Body of pancreas (tissue), 4 donors: ENCODE measurements around the gene TANC1.

Source experiments
- POLR2A ChIP-seq, 3 donors: fragments of 450-650 bp; IDR thresholded peaks; one replicate each; pipeline ENCODE4 v1.6.1; 2016; ENCODE audit warnings: antibody characterized with exemption in 3 of 3, mild to moderate bottlenecking in 2 of 3
- TF ChIP-seq, protein P1 (sequence below), 7 experiments: fragments of 450-650 bp in 4 of 7; fragments of 200-600 bp in 3 of 7; sonication (generic) in 3 of 7; IDR thresholded peaks; one replicate each; pipeline ENCODE4 v1.5.1; 2016 to 2019; ENCODE audit warnings: antibody characterized with exemption in 7 of 7

DNA sequence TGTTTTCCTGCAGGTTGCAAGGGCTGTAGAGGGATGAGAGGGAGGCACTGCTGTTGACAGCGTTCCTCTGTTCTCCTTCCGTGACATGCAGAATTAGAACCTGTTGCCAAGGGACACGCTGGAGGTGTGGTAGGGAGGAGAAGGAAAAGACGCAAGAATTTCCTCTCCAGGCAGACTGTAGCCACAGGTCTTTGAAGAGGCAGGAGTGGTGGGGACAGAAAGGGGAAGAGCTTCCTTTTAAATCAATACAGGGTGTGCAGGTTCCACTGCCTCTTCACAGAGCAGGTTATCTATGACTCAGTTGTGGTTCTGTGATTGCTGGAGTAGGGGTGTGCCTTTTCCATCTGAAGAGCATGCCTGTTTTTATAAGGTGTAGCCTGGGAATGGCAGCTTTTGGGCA lies 185.0 kb downstream of the TANC1 start:
- TF ChIP-seq, protein P1, sequence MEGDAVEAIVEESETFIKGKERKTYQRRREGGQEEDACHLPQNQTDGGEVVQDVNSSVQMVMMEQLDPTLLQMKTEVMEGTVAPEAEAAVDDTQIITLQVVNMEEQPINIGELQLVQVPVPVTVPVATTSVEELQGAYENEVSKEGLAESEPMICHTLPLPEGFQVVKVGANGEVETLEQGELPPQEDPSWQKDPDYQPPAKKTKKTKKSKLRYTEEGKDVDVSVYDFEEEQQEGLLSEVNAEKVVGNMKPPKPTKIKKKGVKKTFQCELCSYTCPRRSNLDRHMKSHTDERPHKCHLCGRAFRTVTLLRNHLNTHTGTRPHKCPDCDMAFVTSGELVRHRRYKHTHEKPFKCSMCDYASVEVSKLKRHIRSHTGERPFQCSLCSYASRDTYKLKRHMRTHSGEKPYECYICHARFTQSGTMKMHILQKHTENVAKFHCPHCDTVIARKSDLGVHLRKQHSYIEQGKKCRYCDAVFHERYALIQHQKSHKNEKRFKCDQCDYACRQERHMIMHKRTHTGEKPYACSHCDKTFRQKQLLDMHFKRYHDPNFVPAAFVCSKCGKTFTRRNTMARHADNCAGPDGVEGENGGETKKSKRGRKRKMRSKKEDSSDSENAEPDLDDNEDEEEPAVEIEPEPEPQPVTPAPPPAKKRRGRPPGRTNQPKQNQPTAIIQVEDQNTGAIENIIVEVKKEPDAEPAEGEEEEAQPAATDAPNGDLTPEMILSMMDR (IDR thresholded peaks at IDR 0.05): no peak
- TF ChIP-seq POLR2A (IDR thresholded peaks at IDR 0.05): no peak
